ENCODE measurements around the gene SERPINA10. TPM values are rescaled to one million over a fixed set of nuclear protein-coding genes. Genes with fewer than 3 reads are reported as not detected.
"Not testable (repeated sequence)": the region's sequence is repeated elsewhere in the genome, so short reads cannot be mapped to it uniquely, and the experiment has no call there.

Gene SERPINA10
- polyA plus RNA-seq, 3 donors, result not detected

DNA sequence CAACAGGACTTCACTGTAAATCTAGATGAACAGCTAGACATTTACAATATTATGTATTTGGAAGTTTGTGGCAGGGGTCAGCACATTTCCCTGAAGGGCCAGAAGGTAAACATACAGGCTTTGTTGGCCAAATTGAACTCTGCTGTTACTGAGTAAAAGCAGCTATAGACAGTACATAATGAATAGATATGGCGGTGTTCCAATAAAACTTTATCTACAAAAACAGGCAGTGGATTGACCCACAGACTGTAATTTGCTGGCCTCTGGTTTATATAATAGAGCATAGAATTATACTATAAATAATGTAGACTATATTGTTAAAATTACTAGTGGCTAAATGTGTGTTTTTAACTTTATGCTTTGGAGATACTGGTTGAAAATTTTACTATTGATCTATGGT is 25.7 kb downstream of the SERPINA10 start:
- peaks cover 0 to 7% (median 2%) of the 10 kb centered on the region in 7 donors for H3K9me3 Mint-ChIP-seq
- Histone ChIP-seq H4K20me1 (ENCODE audit: insufficient read depth, low read length) (no peaks in the 10 kb centered on the region), H3K27ac (ENCODE audit: low read depth in 1 of 2, low read length in 2 of 2) (no peak overlapping the region), H3K36me3 (replicated peaks in 1 of 2; ENCODE audit: control insufficient read depth in 1 of 2, insufficient read depth in 2 of 2, low read length in 2 of 2) (no peaks in the 10 kb centered on the region), H2AFZ (ENCODE audit: insufficient read depth, low read depth, low read length, poor library complexity, severe bottlenecking) (no peak overlapping the region), H3K4me3 (replicated peaks in 1 of 3; ENCODE audit: low read depth in 2 of 3, low read length in 3 of 3) (no peak overlapping the region), H3K27me3 (ENCODE audit: control insufficient read depth in 2 of 2, insufficient read depth in 2 of 2, low read length in 2 of 2) (peaks cover 0 to 2% of the 10 kb centered on the region in 2 donors), H3K9ac (ENCODE audit: insufficient read depth, low read length, poor library complexity, severe bottlenecking) (no peak overlapping the region), H3K4me1 (ENCODE audit: control insufficient read depth in 1 of 2, insufficient read depth in 2 of 2, low read length in 2 of 2) (peaks cover 0 to 3% of the 10 kb centered on the region in 2 donors), H3K9me3 (replicated peaks in 1 of 2; ENCODE audit: control insufficient read depth in 1 of 2, insufficient read depth in 1 of 2, low read length in 2 of 2) (no peaks in the 10 kb centered on the region), H3K79me2 (ENCODE audit: insufficient read depth, low read length) (no peaks in the 10 kb centered on the region), H3K4me2 (replicated peaks; ENCODE audit: extremely low read depth, low read length, poor library complexity, severe bottlenecking) (no peak overlapping the region)
- TF ChIP-seq, protein P1, sequence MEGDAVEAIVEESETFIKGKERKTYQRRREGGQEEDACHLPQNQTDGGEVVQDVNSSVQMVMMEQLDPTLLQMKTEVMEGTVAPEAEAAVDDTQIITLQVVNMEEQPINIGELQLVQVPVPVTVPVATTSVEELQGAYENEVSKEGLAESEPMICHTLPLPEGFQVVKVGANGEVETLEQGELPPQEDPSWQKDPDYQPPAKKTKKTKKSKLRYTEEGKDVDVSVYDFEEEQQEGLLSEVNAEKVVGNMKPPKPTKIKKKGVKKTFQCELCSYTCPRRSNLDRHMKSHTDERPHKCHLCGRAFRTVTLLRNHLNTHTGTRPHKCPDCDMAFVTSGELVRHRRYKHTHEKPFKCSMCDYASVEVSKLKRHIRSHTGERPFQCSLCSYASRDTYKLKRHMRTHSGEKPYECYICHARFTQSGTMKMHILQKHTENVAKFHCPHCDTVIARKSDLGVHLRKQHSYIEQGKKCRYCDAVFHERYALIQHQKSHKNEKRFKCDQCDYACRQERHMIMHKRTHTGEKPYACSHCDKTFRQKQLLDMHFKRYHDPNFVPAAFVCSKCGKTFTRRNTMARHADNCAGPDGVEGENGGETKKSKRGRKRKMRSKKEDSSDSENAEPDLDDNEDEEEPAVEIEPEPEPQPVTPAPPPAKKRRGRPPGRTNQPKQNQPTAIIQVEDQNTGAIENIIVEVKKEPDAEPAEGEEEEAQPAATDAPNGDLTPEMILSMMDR (IDR thresholded peaks at IDR 0.05), result no peak
- H3K27me3 Mint-ChIP-seq (ENCODE audit: low read depth in 3 of 3), result peaks cover 0 to 4% (median 4%) of the 10 kb centered on the region in 3 donors
- no peaks in the 10 kb centered on the region for H3K36me3 Mint-ChIP-seq
- peaks cover 4% of the 10 kb centered on the region for H3K4me1 Mint-ChIP-seq
- H3K4me3 Mint-ChIP-seq, result no peak overlapping the region
- no CpG with 5 or more reads among the region's 1 CpG for WGBS (ENCODE audit: insufficient coverage)
- DNase-seq, result no peak
- H3K27ac Mint-ChIP-seq, result no peak overlapping the region
- intact Hi-C loops (cut with micrococcal nuclease), result no loop called here

DNA sequence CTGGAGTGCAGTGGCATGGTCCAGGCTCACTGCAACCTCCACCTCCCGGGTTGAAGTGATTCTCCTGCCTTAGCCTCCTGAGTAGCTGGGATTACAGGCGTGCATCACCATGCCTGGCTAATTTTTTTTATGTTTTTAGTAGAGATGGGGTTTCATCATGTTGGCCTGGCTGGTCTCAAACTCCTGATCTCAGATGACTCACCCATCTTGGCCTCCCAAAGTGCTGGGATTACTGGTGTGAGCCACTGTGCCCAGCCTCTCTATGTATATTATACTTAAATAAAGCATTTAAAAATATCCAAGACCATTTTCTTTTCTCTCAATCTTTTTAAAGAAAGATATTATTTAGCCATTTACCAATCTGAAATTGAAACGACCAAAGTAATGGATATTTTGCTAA is 28.9 kb downstream of the SERPINA10 start:
- H3K79me2 ChIP-seq (ENCODE audit: insufficient read depth, low read length); H2AFZ ChIP-seq (ENCODE audit: insufficient read depth, low read depth, low read length, poor library complexity, severe bottlenecking); H3K4me3 Mint-ChIP-seq; H3K27me3 Mint-ChIP-seq (ENCODE audit: low read depth in 3 of 3); H3K9me3 ChIP-seq (replicated peaks in 1 of 2; ENCODE audit: control insufficient read depth in 1 of 2, insufficient read depth in 1 of 2, low read length in 2 of 2); DNase-seq; H3K4me2 ChIP-seq (replicated peaks; ENCODE audit: extremely low read depth, low read length, poor library complexity, severe bottlenecking); H3K4me3 ChIP-seq (replicated peaks in 1 of 3; ENCODE audit: low read depth in 2 of 3, low read length in 3 of 3); H3K27ac ChIP-seq (ENCODE audit: low read depth in 1 of 2, low read length in 2 of 2); H3K27ac Mint-ChIP-seq; H3K36me3 Mint-ChIP-seq; H3K36me3 ChIP-seq (replicated peaks in 1 of 2; ENCODE audit: control insufficient read depth in 1 of 2, insufficient read depth in 2 of 2, low read length in 2 of 2); H3K27me3 ChIP-seq (ENCODE audit: control insufficient read depth in 2 of 2, insufficient read depth in 2 of 2, low read length in 2 of 2); H3K4me1 ChIP-seq (ENCODE audit: control insufficient read depth in 1 of 2, insufficient read depth in 2 of 2, low read length in 2 of 2); H3K9me3 Mint-ChIP-seq; intact Hi-C loops (cut with micrococcal nuclease); H3K4me1 Mint-ChIP-seq; H4K20me1 ChIP-seq (ENCODE audit: insufficient read depth, low read length); H3K9ac ChIP-seq (ENCODE audit: insufficient read depth, low read length, poor library complexity, severe bottlenecking): not testable (repeated sequence)
- WGBS (ENCODE audit: insufficient coverage), result 100% methylated on average over 1 of the region's 3 CpGs
